Activated CD8-positive, alpha-beta memory T cell treated with anti-CD3 and anti-CD28 coated beads, Interleukin-2, amount 50 U/mL, for 48 hours (primary cell): Measurements from ENCODE around the gene ETS2.

Experiments used
- DNase-seq: peaks from one replicate; pipeline ENCODE4 v3.0.0-alpha.2; 2020

Gene ETS2

GRCh38 chr21:38780879-38781278 is 24.9 kb upstream of the ETS2 start:
- no peak for DNase-seq

DNA sequence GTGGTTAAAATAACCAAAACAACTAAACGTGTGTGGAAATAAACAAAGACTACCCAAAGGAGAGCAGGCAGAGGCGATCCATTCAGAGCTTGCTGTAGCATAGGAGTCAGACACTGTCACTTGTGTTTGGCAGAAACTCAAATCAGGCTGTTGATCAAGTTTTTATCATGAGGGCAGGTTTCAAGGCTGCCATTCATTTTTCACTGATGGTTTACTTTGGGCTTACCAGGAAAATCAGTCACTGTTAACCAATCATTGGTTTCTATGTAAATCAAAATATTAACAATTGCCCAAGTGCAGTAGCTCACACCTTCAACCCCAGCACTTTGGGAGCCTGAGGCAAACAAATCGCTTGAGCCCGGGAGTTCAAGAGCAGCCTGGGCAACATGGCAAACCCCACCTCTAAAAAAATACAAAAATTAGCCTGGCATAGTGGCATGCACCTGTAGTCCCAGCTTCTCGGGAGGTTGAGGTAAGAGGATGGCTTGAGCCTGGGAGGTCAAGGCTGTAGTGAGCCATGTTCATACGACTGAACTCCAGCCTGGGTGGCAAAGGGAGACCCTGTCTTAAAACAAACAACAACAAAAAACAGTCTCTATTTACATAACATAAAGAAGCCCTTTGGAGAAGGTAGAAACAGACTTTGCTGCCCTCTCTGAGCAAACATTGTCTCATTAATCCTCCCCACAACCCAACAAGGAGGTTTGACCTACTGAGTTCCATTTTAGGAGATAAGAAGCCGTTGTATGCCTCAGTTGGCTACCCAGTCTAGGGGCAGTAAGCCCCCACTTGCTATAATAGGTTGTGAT is 21.1 kb upstream of the ETS2 start:
- DNase-seq, result no peak

DNA sequence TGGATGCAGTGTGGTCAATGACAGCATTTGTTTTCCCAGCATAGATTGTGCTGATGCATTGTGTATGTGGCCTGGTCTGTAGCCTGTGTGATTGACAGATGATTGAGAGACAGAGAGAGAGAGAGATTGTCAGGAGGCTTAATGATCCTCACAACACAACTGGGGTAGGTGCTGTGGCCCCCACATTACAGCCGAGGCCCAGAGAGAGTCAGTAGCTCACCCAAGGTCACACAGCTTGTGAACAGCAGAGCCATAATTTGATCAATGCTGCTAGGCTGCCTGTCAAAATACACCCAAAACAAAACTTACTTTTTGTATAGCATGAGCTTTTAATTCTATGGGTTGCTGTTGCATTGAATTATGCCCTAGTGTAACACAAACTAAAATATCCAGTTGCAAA is 20.2 kb upstream of the ETS2 start:
- DNase-seq, result no peak

- DNase-seq, result no peak
These were observed 18.7 kb upstream of the ETS2 start for GRCh38 chr21:38787016-38787415.

DNA sequence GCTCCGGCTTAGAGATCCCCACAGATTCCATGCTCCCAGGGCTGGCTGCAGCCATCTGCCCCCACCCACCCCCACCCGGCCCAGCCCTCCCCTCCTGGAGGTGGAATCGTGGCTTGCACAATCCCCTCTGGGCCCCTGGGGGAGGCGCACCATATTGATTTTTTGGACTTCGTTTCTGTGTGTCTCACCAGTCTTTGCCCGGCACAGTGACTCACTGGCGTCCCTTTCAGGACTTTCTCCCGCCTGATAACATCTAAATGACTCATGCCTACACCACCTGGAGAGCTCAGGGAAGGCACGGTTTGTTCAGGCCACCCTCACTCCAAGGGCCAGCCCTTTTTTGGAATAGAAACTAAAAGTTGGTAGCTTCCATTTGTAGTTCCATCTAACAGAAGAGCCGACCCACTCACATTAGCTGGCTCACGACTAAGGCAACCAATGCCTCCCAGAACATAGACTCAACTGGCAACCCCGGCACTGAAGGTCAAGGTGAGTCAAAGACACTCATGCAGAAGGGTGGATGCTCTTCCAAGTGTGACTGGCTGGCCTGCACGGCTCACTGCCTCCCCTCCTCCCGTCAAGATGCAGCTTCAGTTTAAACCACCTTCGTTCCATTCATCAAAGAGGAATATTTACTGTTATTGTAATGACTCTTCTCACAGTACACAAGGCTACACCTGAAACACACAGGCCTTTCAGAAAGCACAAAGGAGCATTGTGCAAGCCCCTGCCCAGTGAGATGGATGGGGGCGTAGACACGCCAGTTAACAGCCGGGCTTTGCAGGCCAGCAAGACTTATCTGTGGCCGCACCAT is 18.1 kb upstream of the ETS2 start:
- no peak for DNase-seq

DNA sequence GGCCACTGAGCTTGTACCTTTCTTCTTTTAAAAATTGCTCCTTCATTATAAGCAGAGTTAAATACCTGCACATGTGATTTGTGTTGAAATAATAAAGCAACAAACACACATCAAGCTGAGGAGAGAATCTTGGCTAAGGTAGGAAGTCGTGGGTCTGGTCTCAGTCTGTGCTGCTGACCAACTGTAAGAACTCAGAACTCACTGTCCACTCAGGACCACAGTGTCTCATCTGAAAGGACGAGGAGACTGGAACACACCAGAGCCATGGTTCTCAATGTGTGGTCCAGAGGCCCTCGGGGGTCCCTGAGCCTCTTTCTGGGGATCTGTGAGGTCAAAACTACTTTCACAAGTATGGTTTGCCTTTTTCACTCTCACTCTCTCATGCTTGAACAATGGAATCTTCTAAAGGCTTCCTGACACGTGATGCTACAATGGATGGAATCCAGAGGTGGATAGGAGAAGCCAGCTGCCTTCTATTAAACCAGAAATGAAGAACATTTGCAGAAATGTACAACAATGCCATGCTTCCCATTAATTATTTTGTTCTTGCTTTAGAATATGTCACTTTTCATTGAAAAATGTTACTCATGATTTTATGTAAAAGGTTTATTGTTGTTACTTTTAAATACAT is 17.3 kb upstream of the ETS2 start:
- DNase-seq, result no peak

- no peak for DNase-seq
These were observed 16.5 kb upstream of the ETS2 start for GRCh38 chr21:38789275-38789674.

GRCh38 chr21:38790059-38790458 is 15.7 kb upstream of the ETS2 start:
- DNase-seq, result no peak

GRCh38 chr21:38790961-38791360 is 14.8 kb upstream of the ETS2 start:
- DNase-seq, result no peak

- DNase-seq, result no peak
These were observed 12.9 kb upstream of the ETS2 start for GRCh38 chr21:38792676-38793459.

DNA sequence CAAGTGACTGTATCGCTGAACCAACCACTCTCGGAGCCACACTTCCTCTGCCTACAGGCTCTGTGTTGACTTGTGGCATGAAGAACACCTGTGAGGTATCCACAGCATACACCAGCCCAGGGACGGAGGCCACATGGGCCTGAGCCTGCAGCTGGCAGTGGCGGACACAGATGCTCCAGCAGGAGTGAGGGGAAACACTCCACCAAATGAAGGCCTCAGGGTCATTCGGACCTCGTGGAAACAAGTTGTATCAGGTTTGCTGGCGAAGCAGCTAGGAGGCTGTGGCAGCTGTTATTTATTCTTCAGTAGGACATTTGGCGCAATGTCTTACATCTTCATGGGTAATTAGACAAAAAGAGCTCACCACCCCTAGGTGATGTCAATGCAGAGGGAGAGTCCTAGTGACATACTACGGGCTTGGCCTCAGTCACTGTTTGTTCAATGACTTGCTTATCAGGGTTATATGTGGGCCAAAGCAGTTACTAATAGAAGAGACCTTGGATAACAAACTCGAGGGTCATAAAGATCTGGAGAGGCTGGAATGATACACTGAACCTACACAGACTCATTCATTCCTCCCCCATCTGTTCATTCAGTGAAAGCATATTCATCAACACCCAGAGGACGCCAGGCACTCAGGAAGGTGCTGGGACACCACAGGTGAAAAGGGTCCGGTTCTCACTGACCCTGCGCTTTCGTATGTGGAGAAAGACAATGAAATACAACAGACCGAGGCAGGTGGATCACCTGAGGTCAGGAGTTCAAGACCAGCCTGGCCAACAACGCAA is 11.6 kb upstream of the ETS2 start:
- no peak for DNase-seq

GRCh38 chr21:38794978-38795377 is 10.8 kb upstream of the ETS2 start:
- DNase-seq, result no peak

DNA sequence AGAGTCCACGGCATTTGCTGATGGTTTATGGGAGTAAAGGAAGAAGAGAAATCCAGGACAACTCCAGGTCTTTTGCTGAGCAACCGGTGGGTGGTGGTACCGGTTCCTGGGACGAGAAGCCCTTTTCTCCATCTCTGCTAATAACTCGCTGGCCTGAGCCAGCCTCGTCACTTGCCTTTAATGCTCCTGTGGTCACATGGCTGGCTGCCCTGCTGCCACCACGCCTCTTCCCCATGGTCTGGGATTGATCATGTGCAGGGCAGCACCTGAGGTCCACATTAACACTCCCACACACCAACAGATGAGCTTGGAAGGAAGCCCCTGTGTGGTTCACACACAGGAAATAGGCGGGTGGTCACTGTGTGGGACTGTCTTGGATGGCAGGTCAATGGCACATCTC is 10.3 kb upstream of the ETS2 start:
- no peak for DNase-seq

- no peak for DNase-seq
These were observed 9.3 kb upstream of the ETS2 start for GRCh38 chr21:38796424-38796823.

DNA sequence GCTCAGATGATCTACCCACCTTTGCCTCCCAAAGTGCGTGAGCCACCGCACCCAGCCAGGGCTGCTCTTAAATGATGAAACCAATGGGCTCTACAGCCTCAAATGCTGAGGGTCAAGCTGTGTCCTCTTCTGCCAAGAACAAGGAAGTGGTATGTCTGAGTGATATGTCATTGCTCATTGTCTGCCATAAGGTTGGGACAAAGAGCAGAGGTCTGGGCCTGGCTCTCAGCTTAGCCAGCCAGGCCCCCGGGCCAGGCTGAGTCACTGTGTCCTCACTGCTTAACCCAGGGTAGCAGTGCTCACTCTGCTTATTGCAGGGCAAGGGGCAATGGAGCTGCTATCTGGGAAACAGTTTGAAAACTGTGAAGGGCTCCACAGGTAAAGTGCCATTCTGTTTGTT is 8.3 kb upstream of the ETS2 start:
- DNase-seq, result no peak

- DNase-seq, result no peak
These were observed 7.6 kb upstream of the ETS2 start for GRCh38 chr21:38798081-38798480.

- DNase-seq, result peak; percentile 62
These were observed 7.2 kb upstream of the ETS2 start for GRCh38 chr21:38798481-38798882.

DNA sequence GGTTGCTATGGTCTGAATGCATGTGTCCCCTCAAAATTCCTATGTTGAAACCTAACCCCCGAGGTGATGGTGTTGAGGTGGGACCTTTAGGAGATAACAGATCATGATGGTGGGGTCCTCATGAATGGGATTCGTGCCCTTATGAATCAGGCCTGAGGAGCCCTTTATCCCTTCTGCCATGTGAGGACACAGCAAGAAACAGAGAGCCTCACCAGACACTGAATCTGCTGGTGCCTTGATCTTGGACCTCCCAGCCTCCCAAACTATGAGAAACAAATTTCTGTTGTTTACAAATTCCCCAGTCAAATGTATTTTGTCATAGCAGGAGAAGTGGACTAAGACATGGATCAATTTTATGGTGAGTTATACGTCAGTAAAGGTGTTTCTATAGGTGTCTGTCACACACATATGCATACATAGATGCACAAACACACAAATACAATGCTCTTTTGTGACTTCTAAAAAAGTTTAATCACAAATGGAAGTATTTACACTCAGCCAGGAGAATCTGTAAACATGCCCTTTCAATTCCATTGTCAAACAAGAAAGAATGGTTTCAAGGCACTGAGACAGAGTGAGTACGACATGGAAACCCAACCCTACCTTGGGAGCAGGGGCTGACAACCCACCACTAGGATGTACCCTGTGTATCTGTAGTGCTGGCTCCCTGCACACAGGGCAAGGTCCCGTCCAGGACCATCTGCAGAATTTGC is 5.5 kb upstream of the ETS2 start:
- no peak for DNase-seq

DNA sequence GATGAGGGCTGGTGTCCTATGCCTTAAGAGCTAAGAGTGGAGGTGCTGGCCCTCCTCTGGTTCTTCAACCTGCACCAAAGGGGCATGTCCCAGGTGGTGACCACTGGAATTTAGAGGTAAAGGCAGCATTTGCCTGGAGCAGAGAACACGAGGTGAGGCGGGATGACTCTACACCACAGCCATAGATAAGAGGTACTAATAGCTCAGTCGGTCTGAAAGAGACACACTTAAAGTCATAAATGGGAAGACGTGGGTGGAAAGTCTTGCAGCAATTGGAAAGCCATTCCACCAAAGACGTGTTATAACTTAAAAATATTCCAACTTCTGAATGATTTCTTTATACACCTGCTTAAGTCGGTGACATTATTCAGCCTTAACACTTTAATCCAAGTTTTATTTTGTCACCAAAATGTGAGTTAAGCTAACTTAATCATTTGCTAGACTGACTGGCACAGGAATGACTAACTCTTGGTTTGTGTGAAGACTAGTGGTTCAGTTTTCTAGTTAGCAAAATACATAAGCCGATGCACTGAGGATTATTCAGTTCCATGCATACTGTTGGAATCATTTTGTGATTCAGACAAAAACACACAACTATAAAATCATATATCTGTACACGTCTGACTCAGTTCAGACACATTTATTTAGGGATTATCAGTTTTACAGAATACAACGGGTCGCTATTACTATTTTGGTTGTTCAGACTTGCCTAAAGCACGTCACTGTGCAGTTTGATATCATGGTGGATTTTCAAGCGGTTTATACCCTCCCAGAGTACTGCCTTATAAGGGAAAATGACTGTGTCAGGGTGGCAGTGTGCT is 4.6 kb upstream of the ETS2 start:
- DNase-seq, result no peak
